Measurements from ENCODE around the gene PHF3.

- TF ChIP-seq POLR2A (IDR thresholded peaks at IDR 0.05) (no peak), CTCF (IDR thresholded peaks at IDR 0.05) (no peak)
These were observed 26.4 kb upstream of the PHF3 start for GRCh38 chr6:63609231-63609630.
